ENCODE data around the gene MUC5AC.

Gene MUC5AC

DNA sequence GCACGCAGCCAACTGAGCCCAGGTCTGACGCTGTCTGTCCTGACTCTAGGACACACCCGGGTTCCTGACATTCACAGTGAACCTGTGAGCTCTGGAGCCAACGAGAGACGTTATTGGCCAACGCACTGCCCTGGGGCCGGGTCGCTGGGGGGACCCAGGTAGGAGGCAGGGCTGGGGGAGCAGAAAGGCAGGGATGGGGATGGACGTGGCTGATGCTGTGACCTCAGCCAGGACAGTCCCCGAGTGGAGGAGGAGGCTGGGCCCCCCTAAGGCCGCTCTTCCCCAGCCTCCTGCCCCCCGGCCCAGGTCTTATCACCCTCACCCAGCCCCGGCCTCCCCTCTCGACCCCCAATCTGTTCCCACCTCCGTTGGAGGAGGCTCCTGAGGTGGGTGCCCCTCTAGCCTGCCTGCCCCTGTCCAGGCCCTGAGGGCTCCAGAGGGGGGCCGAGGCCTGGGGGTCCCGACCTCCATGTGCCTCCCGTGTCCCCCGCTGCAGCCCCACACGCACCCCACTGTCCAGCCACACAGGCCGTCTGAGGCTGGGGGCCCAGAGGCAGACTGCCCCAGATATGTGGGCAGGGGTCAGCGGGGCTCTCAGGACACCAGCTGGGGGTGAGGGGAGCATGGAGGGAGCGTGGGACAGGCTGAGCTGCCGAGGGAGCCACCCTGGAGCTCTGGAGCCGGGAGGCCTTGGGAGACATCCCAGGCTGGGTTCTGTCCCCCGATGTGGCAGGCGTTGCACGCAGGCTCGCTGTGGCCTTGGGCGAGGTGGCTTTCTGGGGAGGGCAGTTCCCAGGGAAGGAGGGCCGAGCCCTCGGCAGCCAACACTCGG lies 29.2 kb upstream of the MUC5AC start:
- TF ChIP-seq, protein P1, sequence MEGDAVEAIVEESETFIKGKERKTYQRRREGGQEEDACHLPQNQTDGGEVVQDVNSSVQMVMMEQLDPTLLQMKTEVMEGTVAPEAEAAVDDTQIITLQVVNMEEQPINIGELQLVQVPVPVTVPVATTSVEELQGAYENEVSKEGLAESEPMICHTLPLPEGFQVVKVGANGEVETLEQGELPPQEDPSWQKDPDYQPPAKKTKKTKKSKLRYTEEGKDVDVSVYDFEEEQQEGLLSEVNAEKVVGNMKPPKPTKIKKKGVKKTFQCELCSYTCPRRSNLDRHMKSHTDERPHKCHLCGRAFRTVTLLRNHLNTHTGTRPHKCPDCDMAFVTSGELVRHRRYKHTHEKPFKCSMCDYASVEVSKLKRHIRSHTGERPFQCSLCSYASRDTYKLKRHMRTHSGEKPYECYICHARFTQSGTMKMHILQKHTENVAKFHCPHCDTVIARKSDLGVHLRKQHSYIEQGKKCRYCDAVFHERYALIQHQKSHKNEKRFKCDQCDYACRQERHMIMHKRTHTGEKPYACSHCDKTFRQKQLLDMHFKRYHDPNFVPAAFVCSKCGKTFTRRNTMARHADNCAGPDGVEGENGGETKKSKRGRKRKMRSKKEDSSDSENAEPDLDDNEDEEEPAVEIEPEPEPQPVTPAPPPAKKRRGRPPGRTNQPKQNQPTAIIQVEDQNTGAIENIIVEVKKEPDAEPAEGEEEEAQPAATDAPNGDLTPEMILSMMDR (IDR thresholded peaks at IDR 0.05; ENCODE audit: low read depth, low read length): no peak
- no peak overlapping the region for H3K4me3 ChIP-seq (replicated peaks in 1 of 2; ENCODE audit: low read depth in 2 of 2, low read length in 2 of 2)
- no peak for DNase-seq (ENCODE audit: low read depth in 2 of 2)

DNA sequence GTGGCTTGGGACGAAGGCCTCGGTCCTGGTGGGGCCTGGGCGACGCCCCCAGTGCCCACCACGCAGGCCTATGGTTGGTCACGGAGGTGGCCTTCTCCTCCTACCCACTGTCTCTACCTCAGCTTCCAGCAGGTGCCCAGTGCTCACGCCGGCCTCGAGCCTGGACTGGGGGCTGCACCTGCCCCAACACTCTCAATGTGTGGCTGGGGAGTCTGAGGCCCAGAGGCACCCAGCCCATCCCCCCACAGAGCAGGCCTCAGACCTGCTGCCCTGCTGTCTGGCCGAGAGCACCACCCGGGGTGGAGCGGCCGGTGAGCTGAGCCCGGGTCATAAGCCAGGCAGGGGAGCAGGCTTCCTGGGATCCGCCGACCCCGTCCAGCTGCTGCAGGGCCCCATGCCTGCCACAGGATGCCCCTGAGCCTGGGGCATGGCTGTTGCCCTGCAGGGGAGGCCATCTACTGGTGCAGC lies 28.6 kb upstream of the MUC5AC start:
- no peak for DNase-seq (ENCODE audit: low read depth in 2 of 2)
- no peak overlapping the region for H3K4me3 ChIP-seq (replicated peaks in 1 of 2; ENCODE audit: low read depth in 2 of 2, low read length in 2 of 2)
- TF ChIP-seq, protein P1 (IDR thresholded peaks at IDR 0.05; ENCODE audit: low read depth, low read length): no peak

DNA sequence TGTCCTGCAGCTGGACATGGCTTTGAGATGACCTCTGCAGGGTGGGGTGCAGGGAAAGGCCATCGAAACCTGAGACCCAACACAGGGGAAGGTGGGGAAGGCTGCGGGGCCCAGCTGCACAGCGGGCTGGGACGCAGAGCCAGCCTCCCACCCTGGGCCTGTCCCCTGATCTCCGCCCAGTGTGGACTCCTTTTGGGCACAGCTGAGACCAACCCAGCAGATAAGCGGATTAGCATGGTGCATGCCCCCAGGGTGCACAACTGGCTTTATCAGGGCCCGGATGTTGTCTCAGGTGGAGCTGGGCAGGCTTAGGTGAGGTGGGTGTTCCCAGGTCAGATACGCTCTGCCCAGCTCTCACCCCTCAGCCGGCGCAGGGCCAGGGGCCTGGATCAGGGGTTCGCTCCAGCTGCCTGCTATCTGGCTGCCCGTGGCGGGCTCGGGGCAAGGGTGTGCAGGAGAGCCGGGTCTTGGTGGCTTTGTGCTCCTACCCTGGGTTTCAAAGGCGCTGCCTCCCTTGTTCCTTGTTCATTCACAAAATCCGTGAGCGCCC lies 28.1 kb upstream of the MUC5AC start:
- TF ChIP-seq, protein P1 (IDR thresholded peaks at IDR 0.05; ENCODE audit: low read depth, low read length): no peak
- no peak overlapping the region for H3K4me3 ChIP-seq (replicated peaks in 1 of 2; ENCODE audit: low read depth in 2 of 2, low read length in 2 of 2)
- no peak for DNase-seq (ENCODE audit: low read depth in 2 of 2)

DNA sequence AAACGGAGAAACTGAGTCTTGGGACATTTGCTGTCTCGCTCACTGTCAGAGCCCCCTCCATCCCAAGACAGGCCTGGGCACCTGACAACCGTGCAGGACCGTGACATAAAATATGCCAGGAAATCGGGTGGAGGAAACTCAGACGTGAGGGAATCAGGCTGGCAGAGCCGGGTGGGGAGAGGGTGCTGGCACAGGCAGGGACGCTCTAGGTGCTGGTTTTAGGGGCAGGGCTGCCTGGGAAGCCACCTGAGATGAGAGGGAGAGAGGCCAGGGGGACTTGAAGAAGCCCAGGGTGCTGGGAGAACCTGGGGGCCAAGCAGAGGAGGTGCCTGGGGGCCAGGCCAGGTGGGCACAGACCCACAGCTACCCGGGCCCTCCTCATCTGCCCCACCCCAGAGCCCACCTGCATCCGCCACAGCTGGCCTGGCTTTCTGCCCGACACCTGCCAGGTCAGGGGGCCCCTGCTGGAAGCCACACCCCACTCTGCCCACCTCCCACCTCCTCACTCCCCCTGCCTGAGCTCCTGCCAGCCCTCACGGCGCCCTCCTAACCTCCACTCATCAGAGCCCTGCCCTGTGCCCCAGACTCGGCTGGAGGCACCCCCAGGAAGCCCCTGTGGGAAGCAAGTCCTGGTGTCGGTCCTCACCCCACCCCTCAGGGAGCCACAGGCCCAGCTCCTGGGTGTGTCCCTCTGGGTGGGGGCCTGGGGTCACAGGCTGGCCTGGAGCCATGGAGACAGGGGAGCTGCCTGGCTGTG lies 27.3 kb upstream of the MUC5AC start:
- no peak overlapping the region for H3K4me3 ChIP-seq (replicated peaks in 1 of 2; ENCODE audit: low read depth in 2 of 2, low read length in 2 of 2)
- TF ChIP-seq, protein P1 (IDR thresholded peaks at IDR 0.05; ENCODE audit: low read depth, low read length): no peak
- DNase-seq (ENCODE audit: low read depth in 2 of 2): no peak

DNA sequence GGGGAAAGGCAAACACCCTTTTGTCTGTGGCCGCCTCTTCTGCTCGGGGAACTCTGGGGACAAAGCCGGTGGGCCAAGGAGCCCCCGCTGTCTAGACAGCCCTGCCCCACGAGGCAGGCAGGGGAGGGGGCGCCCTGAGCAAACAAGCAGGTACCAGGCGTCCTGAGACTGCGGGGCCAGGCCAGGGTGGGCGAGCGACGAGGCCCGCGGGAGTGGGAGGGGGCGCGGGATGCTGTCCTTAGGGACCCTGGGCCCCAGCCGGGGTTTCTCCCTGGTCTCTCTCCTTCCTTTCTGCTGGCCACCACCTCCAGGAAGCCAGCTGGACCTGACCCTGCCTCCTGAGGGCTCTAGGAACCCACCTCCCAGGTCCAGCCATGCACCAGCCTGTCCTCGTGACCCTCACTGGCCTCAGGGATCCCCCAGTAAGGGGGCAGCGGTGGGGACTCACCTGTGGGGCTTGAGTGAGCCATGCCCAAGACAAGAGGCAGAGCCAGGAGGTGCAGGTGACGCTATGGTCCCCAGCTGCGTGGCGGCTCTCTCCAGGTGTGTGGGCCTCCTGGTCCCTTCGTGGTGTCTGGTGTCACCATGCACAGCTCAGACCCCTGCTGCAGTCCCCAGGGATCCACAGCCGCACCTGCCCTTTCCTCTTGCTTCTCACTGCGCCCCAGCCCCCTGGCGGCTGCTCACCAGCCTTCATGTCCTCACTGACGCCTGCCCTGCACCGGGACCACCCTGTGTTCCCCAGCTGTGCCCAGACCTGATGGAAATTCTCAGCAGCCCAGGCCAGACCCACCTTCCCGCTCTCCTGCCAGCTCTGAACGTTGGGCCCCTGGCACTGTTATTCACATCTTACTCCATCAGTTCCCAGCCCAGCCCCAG lies 26.5 kb upstream of the MUC5AC start:
- TF ChIP-seq, protein P1 (IDR thresholded peaks at IDR 0.05; ENCODE audit: low read depth, low read length): no peak
- DNase-seq (ENCODE audit: low read depth in 2 of 2): no peak
- H3K4me3 ChIP-seq (replicated peaks in 1 of 2; ENCODE audit: low read depth in 2 of 2, low read length in 2 of 2): no peak overlapping the region

DNA sequence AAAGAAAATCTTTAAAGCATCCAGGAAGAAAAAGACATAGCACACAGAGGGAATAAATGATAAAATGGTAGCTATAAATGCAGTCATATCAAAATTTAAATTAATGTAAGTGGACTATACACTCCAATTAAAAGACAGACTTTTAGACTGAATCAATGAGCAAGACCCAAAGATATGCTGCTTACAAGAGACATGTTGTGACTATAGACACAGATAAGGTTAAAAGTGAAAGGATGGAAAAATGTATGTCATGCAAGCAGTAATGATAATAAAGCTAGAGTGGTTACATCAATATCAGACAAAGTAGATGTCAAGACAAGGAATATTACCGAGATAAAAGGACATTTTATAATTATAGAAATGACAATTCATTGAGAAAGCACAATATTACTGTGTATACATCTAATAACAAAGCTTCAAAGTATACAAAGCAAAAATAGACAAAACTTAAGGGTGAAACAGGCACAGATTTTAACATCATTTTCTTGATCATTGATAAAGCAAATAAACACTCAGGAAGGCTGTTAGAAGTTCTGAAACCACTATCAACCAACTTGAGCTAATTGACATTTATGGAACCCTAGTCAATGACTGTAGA lies 22.8 kb upstream of the MUC5AC start:
- DNase-seq (ENCODE audit: low read depth in 2 of 2): no peak
- no peak overlapping the region for H3K4me3 ChIP-seq (replicated peaks in 1 of 2; ENCODE audit: low read depth in 2 of 2, low read length in 2 of 2)
- TF ChIP-seq, protein P1 (IDR thresholded peaks at IDR 0.05; ENCODE audit: low read depth, low read length): no peak

Data from cardiac fibroblast (primary cell).